HL-60 (cell line): Measurements from ENCODE around the gene WNT7B.

Experiments used
- DNase-seq, 2 experiments: peaks; one replicate each; pipeline ENCODE4 v3.0.0-alpha.2; 2010 to 2020; ENCODE audit warnings: low read depth in 1 of 2, low spot score in 1 of 2
- H3K27ac ChIP-seq: fragments of 250-450 bp; sonication (Bioruptor Pico); replicated peaks from 2 replicates; pipeline ENCODE4 v1.5.1; 2020; ENCODE audit warnings: mild to moderate bottlenecking, moderate library complexity
- H3K27me3 ChIP-seq: fragments of 250-450 bp; sonication (Bioruptor Pico); 2 replicates; pipeline ENCODE4 v1.5.1; 2021; ENCODE audit warnings: mild to moderate bottlenecking, moderate library complexity; ENCODE audit not compliant: insufficient read depth, poor library complexity, severe bottlenecking
- H3K4me3 ChIP-seq: replicated peaks from 2 replicates; pipeline ENCODE4 v1.5.1; 2011; ENCODE audit warnings: mild to moderate bottlenecking, control low read depth, low read length; ENCODE audit not compliant: insufficient read depth
- GABPA ChIP-seq: IDR thresholded peaks from 2 replicates; pipeline ENCODE4 v1.6.1; 2012; ENCODE audit warnings: low read depth
- POLR2AphosphoS5 ChIP-seq: IDR thresholded peaks from 2 replicates; pipeline ENCODE4 v1.6.1; 2012; ENCODE audit warnings: low read depth
- SPI1 ChIP-seq: IDR thresholded peaks from 2 replicates; pipeline ENCODE4 v1.6.1; 2012; ENCODE audit warnings: low read depth, mild to moderate bottlenecking, borderline replicate concordance
- TF ChIP-seq, protein P1 (sequence below): IDR thresholded peaks from 2 replicates; pipeline ENCODE4 v1.6.1; 2012; ENCODE audit warnings: low read depth; ENCODE audit not compliant: insufficient replicate concordance
- TF ChIP-seq, protein P2 (sequence below): IDR thresholded peaks from one replicate; pipeline ENCODE4 v1.5.1; 2011; ENCODE audit warnings: low read length, control low read depth, inconsistent platforms; ENCODE audit not compliant: insufficient read depth

The WNT7B gene

DNA sequence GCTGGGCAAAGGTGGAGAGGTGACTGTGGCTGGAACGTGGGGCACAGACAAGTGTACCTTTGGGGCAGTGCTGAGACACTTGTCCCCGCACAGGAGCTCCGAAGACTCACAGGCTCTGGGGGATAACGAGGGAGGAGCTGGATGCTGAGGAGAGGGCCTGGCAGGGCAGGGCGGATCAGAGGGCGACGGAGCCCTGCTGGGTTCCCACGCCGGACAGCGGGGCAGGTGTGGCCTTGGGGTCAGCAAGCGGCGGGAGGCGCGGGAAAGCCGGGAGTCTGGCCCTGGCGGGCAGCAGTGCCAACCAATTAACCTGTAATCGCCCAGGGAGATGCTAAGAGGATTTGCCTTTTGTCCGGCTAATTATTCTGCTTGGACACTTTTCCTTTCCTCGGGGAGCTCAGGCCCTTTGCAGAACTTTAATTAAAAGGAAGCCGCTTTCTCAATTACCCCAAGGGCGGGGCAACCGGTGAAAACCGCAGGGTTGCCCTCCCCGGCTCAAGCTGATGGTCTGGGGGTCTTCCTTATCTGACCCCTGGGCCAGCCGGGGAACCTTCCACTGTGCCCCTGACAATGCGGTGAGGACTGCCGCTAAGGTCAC, 71.5 kb downstream of the WNT7B start:
- Histone ChIP-seq H3K27ac (no peak overlapping the region), H3K4me3 (no peak overlapping the region), H3K27me3 (peaks cover 16% of the 10 kb centered on the region)
- TF ChIP-seq POLR2AphosphoS5, result no peak
- TF ChIP-seq SPI1, result no peak
- no peak for TF ChIP-seq GABPA
- TF ChIP-seq, protein P1, sequence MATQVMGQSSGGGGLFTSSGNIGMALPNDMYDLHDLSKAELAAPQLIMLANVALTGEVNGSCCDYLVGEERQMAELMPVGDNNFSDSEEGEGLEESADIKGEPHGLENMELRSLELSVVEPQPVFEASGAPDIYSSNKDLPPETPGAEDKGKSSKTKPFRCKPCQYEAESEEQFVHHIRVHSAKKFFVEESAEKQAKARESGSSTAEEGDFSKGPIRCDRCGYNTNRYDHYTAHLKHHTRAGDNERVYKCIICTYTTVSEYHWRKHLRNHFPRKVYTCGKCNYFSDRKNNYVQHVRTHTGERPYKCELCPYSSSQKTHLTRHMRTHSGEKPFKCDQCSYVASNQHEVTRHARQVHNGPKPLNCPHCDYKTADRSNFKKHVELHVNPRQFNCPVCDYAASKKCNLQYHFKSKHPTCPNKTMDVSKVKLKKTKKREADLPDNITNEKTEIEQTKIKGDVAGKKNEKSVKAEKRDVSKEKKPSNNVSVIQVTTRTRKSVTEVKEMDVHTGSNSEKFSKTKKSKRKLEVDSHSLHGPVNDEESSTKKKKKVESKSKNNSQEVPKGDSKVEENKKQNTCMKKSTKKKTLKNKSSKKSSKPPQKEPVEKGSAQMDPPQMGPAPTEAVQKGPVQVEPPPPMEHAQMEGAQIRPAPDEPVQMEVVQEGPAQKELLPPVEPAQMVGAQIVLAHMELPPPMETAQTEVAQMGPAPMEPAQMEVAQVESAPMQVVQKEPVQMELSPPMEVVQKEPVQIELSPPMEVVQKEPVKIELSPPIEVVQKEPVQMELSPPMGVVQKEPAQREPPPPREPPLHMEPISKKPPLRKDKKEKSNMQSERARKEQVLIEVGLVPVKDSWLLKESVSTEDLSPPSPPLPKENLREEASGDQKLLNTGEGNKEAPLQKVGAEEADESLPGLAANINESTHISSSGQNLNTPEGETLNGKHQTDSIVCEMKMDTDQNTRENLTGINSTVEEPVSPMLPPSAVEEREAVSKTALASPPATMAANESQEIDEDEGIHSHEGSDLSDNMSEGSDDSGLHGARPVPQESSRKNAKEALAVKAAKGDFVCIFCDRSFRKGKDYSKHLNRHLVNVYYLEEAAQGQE, result no peak
- TF ChIP-seq, protein P2, sequence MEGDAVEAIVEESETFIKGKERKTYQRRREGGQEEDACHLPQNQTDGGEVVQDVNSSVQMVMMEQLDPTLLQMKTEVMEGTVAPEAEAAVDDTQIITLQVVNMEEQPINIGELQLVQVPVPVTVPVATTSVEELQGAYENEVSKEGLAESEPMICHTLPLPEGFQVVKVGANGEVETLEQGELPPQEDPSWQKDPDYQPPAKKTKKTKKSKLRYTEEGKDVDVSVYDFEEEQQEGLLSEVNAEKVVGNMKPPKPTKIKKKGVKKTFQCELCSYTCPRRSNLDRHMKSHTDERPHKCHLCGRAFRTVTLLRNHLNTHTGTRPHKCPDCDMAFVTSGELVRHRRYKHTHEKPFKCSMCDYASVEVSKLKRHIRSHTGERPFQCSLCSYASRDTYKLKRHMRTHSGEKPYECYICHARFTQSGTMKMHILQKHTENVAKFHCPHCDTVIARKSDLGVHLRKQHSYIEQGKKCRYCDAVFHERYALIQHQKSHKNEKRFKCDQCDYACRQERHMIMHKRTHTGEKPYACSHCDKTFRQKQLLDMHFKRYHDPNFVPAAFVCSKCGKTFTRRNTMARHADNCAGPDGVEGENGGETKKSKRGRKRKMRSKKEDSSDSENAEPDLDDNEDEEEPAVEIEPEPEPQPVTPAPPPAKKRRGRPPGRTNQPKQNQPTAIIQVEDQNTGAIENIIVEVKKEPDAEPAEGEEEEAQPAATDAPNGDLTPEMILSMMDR, result no peak
- peak in 1 of 2 experiments; percentile 7 for DNase-seq

DNA sequence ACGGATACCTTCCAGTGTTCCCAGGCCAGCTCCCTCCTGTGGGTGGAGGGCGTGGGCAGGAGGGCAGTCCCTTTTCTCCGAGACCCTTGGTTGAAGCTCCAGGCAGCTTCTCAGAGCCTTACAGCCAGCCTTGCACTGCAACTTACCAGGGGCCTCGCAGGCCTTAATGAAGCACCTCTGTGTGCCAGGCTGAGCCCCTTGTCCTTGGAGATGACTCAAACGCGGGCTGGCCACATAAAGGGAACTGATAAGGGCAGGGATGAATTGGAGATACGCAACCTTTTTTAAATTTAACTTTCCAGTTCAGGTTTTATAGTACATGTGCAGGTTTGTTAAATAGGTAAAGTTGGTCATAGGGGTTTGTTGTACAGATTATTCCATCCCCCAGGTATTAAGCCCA, 72.7 kb downstream of the WNT7B start:
- no peak overlapping the region for H3K4me3 ChIP-seq
- H3K27me3 ChIP-seq, result peaks cover 20% of the 10 kb centered on the region
- TF ChIP-seq, protein P1, result no peak
- no peak for TF ChIP-seq GABPA
- TF ChIP-seq SPI1, result no peak
- TF ChIP-seq, protein P2, result no peak
- no peak for TF ChIP-seq POLR2AphosphoS5
- no peak overlapping the region for H3K27ac ChIP-seq
- DNase-seq, result no peak

DNA sequence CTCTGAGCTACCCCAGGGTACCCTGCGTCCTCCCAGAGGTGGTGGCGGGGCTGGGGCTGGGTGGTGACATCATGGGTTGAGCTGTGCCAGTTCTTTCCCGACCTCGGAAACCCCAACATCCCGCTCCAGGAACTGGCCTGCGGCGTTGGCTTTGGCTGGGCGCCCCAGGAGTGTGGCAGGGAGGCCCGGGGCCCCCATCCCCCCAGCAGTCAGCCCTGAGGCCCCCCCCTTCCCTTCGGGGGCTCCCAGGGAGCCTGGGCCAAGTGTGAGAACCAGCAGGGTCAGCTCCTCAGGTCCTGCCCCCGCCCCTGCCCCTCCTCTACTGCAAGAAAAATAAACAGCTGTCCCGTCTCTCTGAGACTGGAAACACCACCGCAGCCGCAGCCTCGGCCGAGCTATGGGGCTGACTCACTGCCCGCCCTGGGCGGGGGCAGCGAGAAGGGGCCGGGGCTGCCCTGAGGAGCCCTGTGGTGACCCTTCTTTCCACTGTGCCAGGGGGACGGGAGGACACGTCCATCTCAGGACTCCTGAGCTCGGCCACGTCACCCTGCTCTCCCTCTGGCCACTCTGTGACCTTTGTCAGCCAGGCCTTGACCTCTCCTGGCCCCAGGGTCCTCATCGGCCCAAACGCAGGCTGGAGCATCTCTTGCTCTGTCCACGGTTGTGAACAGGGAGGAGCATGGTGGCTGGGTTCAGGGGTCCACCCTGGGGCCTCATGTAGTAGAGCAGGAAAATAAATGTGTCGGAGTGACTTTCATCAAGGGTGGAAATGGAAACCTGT, 73.4 kb downstream of the WNT7B start:
- peak in 1 of 2 experiments; percentile 7 for DNase-seq
- no peak overlapping the region for H3K27ac ChIP-seq
- peaks cover 20% of the 10 kb centered on the region for H3K27me3 ChIP-seq
- H3K4me3 ChIP-seq, result no peak overlapping the region
- no peak for TF ChIP-seq POLR2AphosphoS5
- TF ChIP-seq, protein P1, result no peak
- TF ChIP-seq SPI1, result no peak
- no peak for TF ChIP-seq GABPA
- TF ChIP-seq, protein P2, result no peak
